PFSK-1 (cell line): ENCODE measurements around the gene TMEM229B.

Source experiments
- FOXP2 ChIP-seq: optimal IDR thresholded peaks from 2 replicates; pipeline ENCODE3; 2011; ENCODE audit warnings: borderline replicate concordance, control low read depth, inconsistent platforms; ENCODE audit not compliant: insufficient read depth; ENCODE audit errors: extremely low read length, extremely low read depth
- POLR2AphosphoS5 ChIP-seq: IDR thresholded peaks from 2 replicates; pipeline ENCODE4 v1.6.1; 2012; ENCODE audit warnings: low read depth, mild to moderate bottlenecking, control low read depth, low read length, moderate library complexity
- SIN3A ChIP-seq: IDR thresholded peaks from 2 replicates; pipeline ENCODE4 v1.6.1; 2012; ENCODE audit warnings: mild to moderate bottlenecking, low read length, moderate library complexity, borderline replicate concordance; ENCODE audit not compliant: insufficient read depth
- TAF1 ChIP-seq: IDR thresholded peaks from 2 replicates; pipeline ENCODE4 v1.6.1; 2012; ENCODE audit warnings: low read length, control low read depth, borderline replicate concordance; ENCODE audit not compliant: insufficient read depth
- TF ChIP-seq, protein P1 (sequence below), 2 experiments: IDR thresholded peaks; 2 replicates each; pipeline versions ENCODE4 v1.6.1 to v1.8.0; 2011 to 2012; ENCODE audit warnings: low read depth in 2 of 2, low read length in 2 of 2, control low read depth in 1 of 2, inconsistent platforms in 1 of 2, mild to moderate bottlenecking in 1 of 2, moderate library complexity in 1 of 2; ENCODE audit not compliant: insufficient read depth in 1 of 2

The TMEM229B gene

DNA sequence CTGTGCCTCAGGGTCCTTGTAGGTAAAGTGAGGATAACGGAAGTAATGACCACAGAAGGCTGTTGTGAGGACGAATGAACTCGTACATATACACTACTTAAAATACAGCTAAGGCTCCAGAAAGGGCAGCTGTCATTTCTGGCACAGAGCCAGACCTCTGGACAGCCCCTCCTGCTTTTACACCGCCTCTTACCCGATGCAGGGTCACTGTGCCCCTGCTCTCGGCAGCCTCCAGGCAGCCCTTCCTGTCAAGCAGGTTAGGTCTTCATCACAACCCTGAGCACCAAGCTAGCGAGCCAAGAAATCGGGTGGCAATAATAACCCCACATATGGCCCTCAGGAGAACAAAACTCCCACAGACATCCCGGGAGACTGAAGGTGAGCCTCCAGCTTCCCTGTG is 8.5 kb downstream of the TMEM229B start:
- TF ChIP-seq TAF1 (no peak), POLR2AphosphoS5 (no peak), SIN3A (no peak), FOXP2 (no peak)
- TF ChIP-seq, protein P1, sequence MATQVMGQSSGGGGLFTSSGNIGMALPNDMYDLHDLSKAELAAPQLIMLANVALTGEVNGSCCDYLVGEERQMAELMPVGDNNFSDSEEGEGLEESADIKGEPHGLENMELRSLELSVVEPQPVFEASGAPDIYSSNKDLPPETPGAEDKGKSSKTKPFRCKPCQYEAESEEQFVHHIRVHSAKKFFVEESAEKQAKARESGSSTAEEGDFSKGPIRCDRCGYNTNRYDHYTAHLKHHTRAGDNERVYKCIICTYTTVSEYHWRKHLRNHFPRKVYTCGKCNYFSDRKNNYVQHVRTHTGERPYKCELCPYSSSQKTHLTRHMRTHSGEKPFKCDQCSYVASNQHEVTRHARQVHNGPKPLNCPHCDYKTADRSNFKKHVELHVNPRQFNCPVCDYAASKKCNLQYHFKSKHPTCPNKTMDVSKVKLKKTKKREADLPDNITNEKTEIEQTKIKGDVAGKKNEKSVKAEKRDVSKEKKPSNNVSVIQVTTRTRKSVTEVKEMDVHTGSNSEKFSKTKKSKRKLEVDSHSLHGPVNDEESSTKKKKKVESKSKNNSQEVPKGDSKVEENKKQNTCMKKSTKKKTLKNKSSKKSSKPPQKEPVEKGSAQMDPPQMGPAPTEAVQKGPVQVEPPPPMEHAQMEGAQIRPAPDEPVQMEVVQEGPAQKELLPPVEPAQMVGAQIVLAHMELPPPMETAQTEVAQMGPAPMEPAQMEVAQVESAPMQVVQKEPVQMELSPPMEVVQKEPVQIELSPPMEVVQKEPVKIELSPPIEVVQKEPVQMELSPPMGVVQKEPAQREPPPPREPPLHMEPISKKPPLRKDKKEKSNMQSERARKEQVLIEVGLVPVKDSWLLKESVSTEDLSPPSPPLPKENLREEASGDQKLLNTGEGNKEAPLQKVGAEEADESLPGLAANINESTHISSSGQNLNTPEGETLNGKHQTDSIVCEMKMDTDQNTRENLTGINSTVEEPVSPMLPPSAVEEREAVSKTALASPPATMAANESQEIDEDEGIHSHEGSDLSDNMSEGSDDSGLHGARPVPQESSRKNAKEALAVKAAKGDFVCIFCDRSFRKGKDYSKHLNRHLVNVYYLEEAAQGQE (IDR thresholded peaks at IDR 0.05; ENCODE audit: insufficient read depth in 1 of 2, low read depth in 2 of 2, low read length in 2 of 2), result no peak

- TF ChIP-seq POLR2AphosphoS5 (no peak), FOXP2 (no peak), SIN3A (no peak)
- TF ChIP-seq, protein P1 (IDR thresholded peaks at IDR 0.05; ENCODE audit: insufficient read depth in 1 of 2, low read depth in 2 of 2, low read length in 2 of 2), result no peak
These were observed 9.8 kb downstream of the TMEM229B start for GRCh38 chr14:67478800-67479084.

- TF ChIP-seq POLR2AphosphoS5 (no peak), SIN3A (no peak), TAF1 (no peak)
These were observed 10.4 kb downstream of the TMEM229B start for GRCh38 chr14:67477926-67478799.

GRCh38 chr14:67474366-67474765 is 14.2 kb downstream of the TMEM229B start:
- TF ChIP-seq TAF1, result no peak
- TF ChIP-seq POLR2AphosphoS5, result no peak
- TF ChIP-seq FOXP2, result no peak
- no peak for TF ChIP-seq SIN3A
- TF ChIP-seq, protein P1 (IDR thresholded peaks at IDR 0.05; ENCODE audit: insufficient read depth in 1 of 2, low read depth in 2 of 2, low read length in 2 of 2), result no peak

DNA sequence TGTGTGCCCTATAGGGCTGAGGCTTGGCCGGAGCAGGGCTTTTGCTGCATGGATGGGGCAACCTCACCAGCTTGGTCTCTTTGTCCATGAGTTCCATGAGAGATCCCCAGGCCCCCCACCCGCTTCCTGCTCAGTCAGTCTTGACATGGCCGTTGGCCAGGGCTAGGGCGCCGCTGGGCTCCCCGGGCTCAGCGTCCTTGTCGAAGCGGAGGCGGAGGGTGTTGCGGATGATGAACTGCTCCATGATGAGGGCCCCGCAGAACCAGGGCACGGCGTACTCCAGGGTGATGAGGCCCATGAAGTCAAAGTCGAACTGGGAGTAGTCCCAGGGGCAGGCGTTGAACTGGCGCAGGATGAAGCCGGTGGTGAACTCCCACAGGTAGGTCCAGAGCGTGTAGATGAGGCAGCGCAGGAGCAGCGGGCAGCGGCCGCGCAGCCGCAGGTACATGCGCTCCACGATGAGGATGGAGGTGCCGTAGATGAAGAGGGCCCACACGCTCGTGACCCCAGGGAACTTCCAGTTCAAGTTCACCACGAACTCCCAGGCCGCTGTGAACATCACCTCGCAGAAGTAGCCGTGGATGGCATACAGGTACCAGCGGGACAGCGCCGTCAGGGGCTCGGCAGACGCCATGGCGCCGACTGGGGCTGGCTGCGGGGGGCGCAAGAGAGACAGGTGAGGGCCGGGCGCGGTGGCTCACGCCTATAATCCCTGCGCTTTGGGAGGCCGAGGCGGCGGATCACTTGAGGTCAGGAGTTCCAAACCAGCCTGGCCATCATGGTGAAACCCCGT is 15.0 kb downstream of the TMEM229B start:
- TF ChIP-seq FOXP2, result no peak
- TF ChIP-seq POLR2AphosphoS5, result no peak
- TF ChIP-seq, protein P1 (IDR thresholded peaks at IDR 0.05; ENCODE audit: insufficient read depth in 1 of 2, low read depth in 2 of 2, low read length in 2 of 2), result no peak
- no peak for TF ChIP-seq SIN3A
- no peak for TF ChIP-seq TAF1
